Neural crest cell (in vitro differentiated cells): ENCODE results near the gene WNT7A. TPM values are rescaled to one million over a fixed set of nuclear protein-coding genes. Genes with fewer than 3 reads are reported as not detected.
A peak's percentile ranks its signal among the peaks of the same experiment; 100 is the strongest.

Experiments
- DNase-seq: peaks from one replicate; pipeline ENCODE4 v3.0.0; 2021; ENCODE audit warnings: low read depth, mixed read lengths, low spot score
- H3K27ac Mint-ChIP-seq: one replicate; pipeline ENCODE4 v1.8.0; 2021; ENCODE audit warnings: mild to moderate bottlenecking, mixed read lengths; ENCODE audit not compliant: unreplicated experiment
- H3K27me3 Mint-ChIP-seq: 2 replicates; pipeline ENCODE4 v1.8.0; 2021; ENCODE audit warnings: low read depth, mild to moderate bottlenecking, mixed read lengths
- H3K36me3 Mint-ChIP-seq: 2 replicates; pipeline ENCODE4 v1.8.0; 2021; ENCODE audit warnings: low read depth, mild to moderate bottlenecking, mixed read lengths
- H3K4me1 Mint-ChIP-seq: 2 replicates; pipeline ENCODE4 v1.8.0; 2021; ENCODE audit warnings: mixed read lengths
- H3K4me3 Mint-ChIP-seq: one replicate; pipeline ENCODE4 v1.8.0; 2021; ENCODE audit warnings: mild to moderate bottlenecking, mixed read lengths
- H3K9me3 Mint-ChIP-seq: 2 replicates; pipeline ENCODE4 v1.8.0; 2021; ENCODE audit warnings: mixed read lengths
- total RNA-seq: library from RNA; stranded (reverse); gene quantifications from 2 replicates; pipeline ENCODE4 v1.2.1, GENCODE V29; 2021
- TF ChIP-seq, protein P1 (sequence below): fragments of 200-600 bp; sonication (generic); conservative IDR thresholded peaks from 2 replicates; pipeline ENCODE4 v1.5.0; 2021; ENCODE audit warnings: antibody characterized with exemption, mild to moderate bottlenecking

WNT7A gene
- total RNA-seq, 1 donor from 2014 or later: 9.8 TPM

DNA sequence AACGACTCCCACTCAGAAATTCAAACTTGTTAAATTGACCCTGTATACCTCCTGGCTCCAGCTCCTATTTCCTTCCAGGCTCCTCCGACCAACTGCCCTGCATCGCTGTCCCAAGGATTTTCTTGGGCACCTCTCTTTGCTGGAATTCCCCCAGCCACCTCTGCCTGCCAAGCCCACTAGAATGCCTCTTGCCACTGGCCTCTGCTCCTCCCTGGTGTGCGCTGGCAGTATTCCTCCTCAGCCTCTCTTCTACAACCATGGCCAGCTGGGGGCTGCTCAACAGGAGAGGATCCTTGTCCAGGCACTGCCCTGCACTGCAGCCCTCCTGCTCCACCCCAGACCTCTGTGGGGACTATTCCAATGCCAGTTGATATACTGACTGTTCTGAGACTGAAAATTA is 7.4 kb downstream of the WNT7A start:
- peaks cover 34% of the 10 kb centered on the region for H3K4me1 Mint-ChIP-seq
- H3K27me3 Mint-ChIP-seq: peaks cover 44% of the 10 kb centered on the region
- DNase-seq: no peak
- peak overlapping the region; percentile 38 for H3K4me3 Mint-ChIP-seq
- peak overlapping the region; percentile 24 for H3K27ac Mint-ChIP-seq
- TF ChIP-seq, protein P1, sequence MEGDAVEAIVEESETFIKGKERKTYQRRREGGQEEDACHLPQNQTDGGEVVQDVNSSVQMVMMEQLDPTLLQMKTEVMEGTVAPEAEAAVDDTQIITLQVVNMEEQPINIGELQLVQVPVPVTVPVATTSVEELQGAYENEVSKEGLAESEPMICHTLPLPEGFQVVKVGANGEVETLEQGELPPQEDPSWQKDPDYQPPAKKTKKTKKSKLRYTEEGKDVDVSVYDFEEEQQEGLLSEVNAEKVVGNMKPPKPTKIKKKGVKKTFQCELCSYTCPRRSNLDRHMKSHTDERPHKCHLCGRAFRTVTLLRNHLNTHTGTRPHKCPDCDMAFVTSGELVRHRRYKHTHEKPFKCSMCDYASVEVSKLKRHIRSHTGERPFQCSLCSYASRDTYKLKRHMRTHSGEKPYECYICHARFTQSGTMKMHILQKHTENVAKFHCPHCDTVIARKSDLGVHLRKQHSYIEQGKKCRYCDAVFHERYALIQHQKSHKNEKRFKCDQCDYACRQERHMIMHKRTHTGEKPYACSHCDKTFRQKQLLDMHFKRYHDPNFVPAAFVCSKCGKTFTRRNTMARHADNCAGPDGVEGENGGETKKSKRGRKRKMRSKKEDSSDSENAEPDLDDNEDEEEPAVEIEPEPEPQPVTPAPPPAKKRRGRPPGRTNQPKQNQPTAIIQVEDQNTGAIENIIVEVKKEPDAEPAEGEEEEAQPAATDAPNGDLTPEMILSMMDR: no peak
- H3K9me3 Mint-ChIP-seq: peaks cover 2% of the 10 kb centered on the region
- H3K36me3 Mint-ChIP-seq: peaks cover 17% of the 10 kb centered on the region

DNA sequence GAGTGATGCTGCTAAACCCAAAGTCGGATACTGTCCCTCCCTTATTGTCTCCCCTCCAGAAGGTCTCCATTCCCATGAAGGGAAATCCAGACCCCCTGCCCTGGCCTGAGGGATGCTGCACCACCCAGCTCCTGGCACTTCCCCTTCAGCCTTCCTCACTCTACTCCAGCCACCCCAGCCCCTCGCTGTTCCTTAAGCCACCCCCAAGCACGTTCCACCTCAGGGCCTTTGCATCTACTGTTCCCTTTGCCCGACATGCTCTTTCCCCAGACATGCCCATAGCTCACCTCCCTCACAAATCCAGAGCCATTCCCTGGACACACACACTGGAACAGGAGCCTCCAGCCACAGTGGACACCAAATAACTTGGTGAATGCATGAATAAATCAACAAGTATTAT is 8.1 kb downstream of the WNT7A start:
- TF ChIP-seq, protein P1: no peak
- Mint-ChIP-seq H3K9me3 (peaks cover 2% of the 10 kb centered on the region), H3K36me3 (peaks cover 16% of the 10 kb centered on the region), H3K4me3 (no peak overlapping the region), H3K4me1 (peaks cover 35% of the 10 kb centered on the region), H3K27me3 (peaks cover 42% of the 10 kb centered on the region), H3K27ac (no peak overlapping the region)
- no peak for DNase-seq

DNA sequence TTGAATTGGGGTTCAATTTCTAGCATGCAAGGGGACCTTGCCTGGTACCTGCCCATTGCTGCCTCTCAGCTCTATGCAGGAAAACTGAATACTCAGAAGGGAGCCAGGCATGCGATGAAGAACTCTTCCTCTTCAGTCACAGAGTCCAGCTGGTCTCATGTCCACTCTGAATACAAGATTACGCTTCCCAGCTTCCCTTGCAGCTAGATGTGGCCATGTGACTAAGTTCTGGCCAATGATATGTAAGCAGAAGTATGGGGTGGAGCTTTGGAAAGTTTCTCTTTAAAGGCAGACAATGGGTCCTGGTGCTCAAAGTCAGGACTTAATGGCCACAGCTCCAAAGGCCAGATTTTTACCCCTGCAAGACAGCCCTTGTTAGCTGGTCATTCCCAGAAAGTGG is 9.0 kb downstream of the WNT7A start:
- DNase-seq: no peak
- Mint-ChIP-seq H3K4me1 (peaks cover 35% of the 10 kb centered on the region), H3K27me3 (peaks cover 39% of the 10 kb centered on the region), H3K9me3 (peaks cover 2% of the 10 kb centered on the region), H3K36me3 (peaks cover 18% of the 10 kb centered on the region), H3K27ac (no peak overlapping the region), H3K4me3 (no peak overlapping the region)
- TF ChIP-seq, protein P1: no peak

DNA sequence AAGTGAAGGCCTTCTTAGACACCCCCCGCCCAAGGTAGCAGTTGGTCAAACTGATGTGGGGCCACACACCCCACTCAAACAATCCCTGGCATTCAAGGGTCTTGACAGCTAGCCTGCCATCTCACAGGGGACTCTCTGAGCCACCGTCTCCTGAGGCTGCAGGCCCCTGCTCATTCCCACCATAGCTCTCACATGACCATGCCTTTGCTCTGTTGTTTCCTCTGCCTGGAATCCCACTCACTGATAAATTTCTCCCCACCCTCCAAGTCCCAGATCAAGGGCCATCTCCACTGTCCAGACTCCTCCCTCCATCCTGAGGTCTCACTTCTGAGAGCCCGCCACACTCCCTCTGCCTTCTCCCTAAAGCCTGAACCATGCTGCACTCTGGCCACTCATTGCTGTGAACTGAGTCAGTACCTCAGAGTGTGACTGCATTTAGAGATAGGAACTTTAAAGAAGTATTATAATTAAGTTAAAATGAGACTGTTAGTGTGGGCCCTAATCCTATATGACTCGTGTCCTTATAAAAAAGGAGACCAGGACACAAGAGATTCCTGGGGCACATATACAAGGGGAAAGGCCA is 10.0 kb downstream of the WNT7A start:
- H3K27ac Mint-ChIP-seq: no peak overlapping the region
- no peak overlapping the region for H3K4me3 Mint-ChIP-seq
- no peak for DNase-seq
- peaks cover 18% of the 10 kb centered on the region for H3K36me3 Mint-ChIP-seq
- peaks cover 2% of the 10 kb centered on the region for H3K9me3 Mint-ChIP-seq
- peaks cover 34% of the 10 kb centered on the region for H3K27me3 Mint-ChIP-seq
- H3K4me1 Mint-ChIP-seq: peaks cover 36% of the 10 kb centered on the region
- TF ChIP-seq, protein P1: no peak

DNA sequence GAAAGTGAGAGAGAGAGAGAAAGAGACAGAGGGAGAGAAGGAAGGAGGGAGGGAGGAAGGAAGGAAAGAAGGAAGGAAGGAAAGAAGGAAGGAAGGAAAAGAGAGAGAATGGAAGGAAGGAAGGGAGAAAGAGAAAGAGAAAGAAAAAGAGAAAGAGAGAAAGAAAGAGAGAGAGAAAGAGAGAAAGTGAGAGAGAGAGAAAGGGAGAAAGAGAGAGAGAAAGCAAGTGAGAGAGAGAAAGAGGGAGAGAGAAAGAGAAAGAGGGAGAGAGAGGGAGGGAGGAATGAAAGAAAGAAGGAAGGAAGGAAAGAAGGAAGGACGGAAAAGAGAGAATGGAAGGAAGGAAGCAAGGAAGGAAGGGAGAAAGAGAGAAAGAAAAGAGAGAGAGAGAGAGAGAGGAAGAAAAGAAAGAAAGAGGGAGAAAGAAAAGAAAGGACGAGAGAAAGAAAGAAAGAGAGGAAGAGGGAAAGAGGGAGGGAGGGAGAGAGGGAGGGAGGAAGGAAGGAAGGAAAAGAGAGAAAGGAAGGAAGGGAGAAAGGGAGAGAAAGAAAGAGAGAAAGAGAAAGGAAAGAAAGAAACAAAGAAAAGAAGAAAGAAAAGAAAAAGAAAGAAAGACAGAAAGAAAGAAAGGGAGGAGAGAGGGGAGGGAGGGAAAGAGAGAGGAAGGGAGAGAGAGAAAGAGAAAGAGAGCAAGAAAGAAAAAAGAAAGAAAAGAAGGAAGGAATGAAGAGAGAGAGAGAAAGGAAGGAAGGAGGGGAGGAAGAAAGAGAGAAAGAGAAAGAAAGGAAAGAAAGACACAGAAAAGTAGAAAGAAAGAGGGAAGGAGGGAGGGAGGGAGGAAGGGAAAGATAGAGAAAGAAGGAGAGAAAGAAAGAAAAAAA is 10.8 kb downstream of the WNT7A start:
- H3K36me3 Mint-ChIP-seq: peaks cover 18% of the 10 kb centered on the region
- H3K27ac Mint-ChIP-seq: no peak overlapping the region
- no peak for DNase-seq
- H3K27me3 Mint-ChIP-seq: peaks cover 30% of the 10 kb centered on the region
- peaks cover 2% of the 10 kb centered on the region for H3K9me3 Mint-ChIP-seq
- peaks cover 44% of the 10 kb centered on the region for H3K4me1 Mint-ChIP-seq
- TF ChIP-seq, protein P1: no peak
- H3K4me3 Mint-ChIP-seq: no peak overlapping the region
